HuH-7 (cell line): ENCODE measurements around the gene LSM11.
"Not testable (repeated sequence)": the region's sequence is repeated elsewhere in the genome, so short reads cannot be mapped to it uniquely, and the experiment has no call there.

ENCODE experiments used
- DNase-seq: peaks from one replicate; pipeline ENCODE4 v3.0.0; 2011; ENCODE audit warnings: low spot score

The LSM11 gene

GRCh38 chr5:157743163-157744050 lies at the start of gene LSM11:
Gene LSM11, plus strand, starts transcription at chr5:157743712. Its CDS starts 39 bp downstream, at chr5:157743751.
- peak; percentile 89 for DNase-seq

GRCh38 chr5:157693816-157694215 lies 49.7 kb upstream of the LSM11 start:
- DNase-seq: not testable (repeated sequence)

GRCh38 chr5:157696154-157696553 lies 47.4 kb upstream of the LSM11 start:
- not testable (repeated sequence) for DNase-seq

- not testable (repeated sequence) for DNase-seq
Observed at GRCh38 chr5:157698674-157699073, 44.8 kb upstream of the LSM11 start.

- no peak for DNase-seq
Observed at GRCh38 chr5:157703736-157704135, 39.8 kb upstream of the LSM11 start.

GRCh38 chr5:157708866-157709265 lies 34.6 kb upstream of the LSM11 start:
- no peak for DNase-seq

GRCh38 chr5:157709346-157709745 lies 34.2 kb upstream of the LSM11 start:
- no peak for DNase-seq

GRCh38 chr5:157710431-157710830 lies 33.1 kb upstream of the LSM11 start:
- DNase-seq: no peak

- DNase-seq: no peak
Observed at GRCh38 chr5:157710882-157711281, 32.6 kb upstream of the LSM11 start.

- DNase-seq: no peak
Observed at GRCh38 chr5:157713830-157714595, 29.5 kb upstream of the LSM11 start.

GRCh38 chr5:157714596-157714864 lies 29.0 kb upstream of the LSM11 start:
- no peak for DNase-seq

GRCh38 chr5:157718519-157718918 lies 25.0 kb upstream of the LSM11 start:
- peak; percentile 16 for DNase-seq

GRCh38 chr5:157719245-157719644 lies 24.3 kb upstream of the LSM11 start:
- no peak for DNase-seq

- no peak for DNase-seq
Observed at GRCh38 chr5:157721159-157721558, 22.4 kb upstream of the LSM11 start.

GRCh38 chr5:157722895-157723294 lies 20.6 kb upstream of the LSM11 start:
- DNase-seq: not testable (repeated sequence)

- not testable (repeated sequence) for DNase-seq
Observed at GRCh38 chr5:157726607-157727006, 16.9 kb upstream of the LSM11 start.

- DNase-seq: not testable (repeated sequence)
Observed at GRCh38 chr5:157727858-157728257, 15.7 kb upstream of the LSM11 start.

- no peak for DNase-seq
Observed at GRCh38 chr5:157729858-157730257, 13.7 kb upstream of the LSM11 start.

GRCh38 chr5:157730900-157731271 lies 12.6 kb upstream of the LSM11 start:
- no peak for DNase-seq

- peak; percentile 92 for DNase-seq
Observed at GRCh38 chr5:157731272-157732129, 12.0 kb upstream of the LSM11 start, which contains the start of gene THG1L. Gene THG1L, plus strand, starts transcription at chr5:157731420. Its CDS starts 21 bp downstream, at chr5:157731441.

- DNase-seq: no peak
Observed at GRCh38 chr5:157732130-157732514, 11.4 kb upstream of the LSM11 start.

GRCh38 chr5:157732596-157733262 lies 10.8 kb upstream of the LSM11 start:
- no peak for DNase-seq
